Posterior vena cava (tissue), 2 donors: Measurements from ENCODE around the gene RGL2. TPM values are rescaled to one million over a fixed set of nuclear protein-coding genes. Genes with fewer than 3 reads are reported as not detected.
"Not testable (repeated sequence)": the region's sequence is repeated elsewhere in the genome, so short reads cannot be mapped to it uniquely, and the experiment has no call there.

Source experiments
- DNase-seq: peaks from one replicate; pipeline ENCODE4 v3.0.0-alpha.2; 2020; ENCODE audit warnings: low spot score
- intact Hi-C, 2 donors: fragments of 100-400 bp; cut with DNase I; formaldehyde crosslinking; loops; one replicate each; pipeline versions ENCODE4 v1.14.1 to v1.14.2; 2022 to 2023
- long read RNA-seq, 2 donors: library from polyadenylated mRNA; unstranded; transcript quantifications; one replicate each; pipeline ENCODE4 v2.0.0, GENCODE V29; 2020 to 2021
- total RNA-seq, 2 donors: library from RNA; stranded (reverse); fragmentation: NEBNext Ultra II Directional; extraction: Animal tissue kit (Norgen Biotek cat#: 25700); gene quantifications; one replicate each; pipeline ENCODE4 v1.2.1, GENCODE V29; 2021
- donor health status: DM: yes; HTN: yes; CAD: no.
- donor health status: DM: yes; HTN: yes; CAD: no.

The RGL2 gene
- 10 to 100 TPM; 52.4 to 52.8 TPM for total RNA-seq
- long read RNA-seq, donor 1, transcript RGL2-247 (18 exons, 3,278 nt): major isoform, 14 of 44 reads
- long read RNA-seq, donor 1, partial matches to known transcripts: 16 of 44 reads
- long read RNA-seq, donor 1, other reads (novel, unspliced or antisense): 14 of 44 reads
- long read RNA-seq, donor 2, transcript RGL2-247 (18 exons, 3,278 nt): major isoform, 36 of 135 reads
- long read RNA-seq, donor 2, partial matches to known transcripts: 52 of 135 reads
- long read RNA-seq, donor 2, other reads (novel, unspliced or antisense): 43 of 135 reads

GRCh38 chr6:33298773-33299236 lies at the start of gene RGL2:
Gene RGL2 (minus strand): TSS chr6:33298942. CDS start chr6:33298610, 332 bp downstream.
- intact Hi-C loops: no loop called here
- DNase-seq: peak; percentile 96

- intact Hi-C loops: no loop called here
Measured at GRCh38 chr6:33347816-33348215, 49.1 kb upstream of the RGL2 start.

GRCh38 chr6:33346972-33347371 lies 48.2 kb upstream of the RGL2 start:
- DNase-seq, intact Hi-C loops: not testable (repeated sequence)

More at GRCh38 chr6:33347816-33348215, 49.1 kb upstream of the RGL2 start:
- no peak for DNase-seq

- intact Hi-C loops: no loop called here
- no peak for DNase-seq
Measured at GRCh38 chr6:33344701-33345697, 46.3 kb upstream of the RGL2 start.

GRCh38 chr6:33343953-33344611 lies 45.3 kb upstream of the RGL2 start:
- no peak for DNase-seq
- intact Hi-C loops: no loop called here

- DNase-seq, intact Hi-C loops: not testable (repeated sequence)
Measured at GRCh38 chr6:33343606-33343952, 44.8 kb upstream of the RGL2 start.

- DNase-seq: no peak
- intact Hi-C loops: no loop called here
Measured at GRCh38 chr6:33339193-33339592, 40.5 kb upstream of the RGL2 start.

GRCh38 chr6:33336495-33336894 lies 37.8 kb upstream of the RGL2 start:
- no peak for DNase-seq
- intact Hi-C loops: no loop called here

- DNase-seq: no peak
- intact Hi-C loops: no loop called here
Measured at GRCh38 chr6:33335916-33336315, 37.2 kb upstream of the RGL2 start.

GRCh38 chr6:33333666-33334065 lies 34.9 kb upstream of the RGL2 start:
- intact Hi-C loops: no loop called here

GRCh38 chr6:33330736-33331135 lies 32.0 kb upstream of the RGL2 start:
- intact Hi-C loops: no loop called here

More at GRCh38 chr6:33333666-33334065, 34.9 kb upstream of the RGL2 start:
- DNase-seq: no peak

GRCh38 chr6:33329058-33329457 lies 30.3 kb upstream of the RGL2 start:
- intact Hi-C loops: no loop called here
- no peak for DNase-seq

More at GRCh38 chr6:33330736-33331135, 32.0 kb upstream of the RGL2 start:
- DNase-seq: no peak

GRCh38 chr6:33324125-33324524 lies 25.4 kb upstream of the RGL2 start:
- intact Hi-C loops: no loop called here
- no peak for DNase-seq

- no peak for DNase-seq
- intact Hi-C loops: no loop called here
Measured at GRCh38 chr6:33323623-33323948, 24.8 kb upstream of the RGL2 start.

GRCh38 chr6:33321227-33321626 lies 22.5 kb upstream of the RGL2 start:
- intact Hi-C loops: no loop called here
- no peak for DNase-seq

GRCh38 chr6:33320315-33321181 lies 21.8 kb upstream of the RGL2 start:
- intact Hi-C loops: no loop called here
- peak; percentile 92 for DNase-seq

- intact Hi-C loops: no loop called here
Measured at GRCh38 chr6:33319939-33320314, 21.2 kb upstream of the RGL2 start.

GRCh38 chr6:33318426-33319073 lies 19.8 kb upstream of the RGL2 start:
- no peak for DNase-seq
- intact Hi-C loops: no loop called here

More at GRCh38 chr6:33319939-33320314, 21.2 kb upstream of the RGL2 start:
- no peak for DNase-seq
